Measurements from ENCODE around the gene RNF114.
A peak's percentile ranks its signal among the peaks of the same experiment; 100 is the strongest.

RNF114 gene

GRCh38 chr20:49904440-49905214 is 31.6 kb upstream of the RNF114 start:
- no peak for DNase-seq

- no peak for DNase-seq
These were observed 30.6 kb upstream of the RNF114 start for GRCh38 chr20:49905415-49906091.

- DNase-seq: no peak
These were observed 30.0 kb upstream of the RNF114 start for GRCh38 chr20:49906101-49906604.

GRCh38 chr20:49906615-49907154 is 29.5 kb upstream of the RNF114 start:
- DNase-seq: no peak

DNA sequence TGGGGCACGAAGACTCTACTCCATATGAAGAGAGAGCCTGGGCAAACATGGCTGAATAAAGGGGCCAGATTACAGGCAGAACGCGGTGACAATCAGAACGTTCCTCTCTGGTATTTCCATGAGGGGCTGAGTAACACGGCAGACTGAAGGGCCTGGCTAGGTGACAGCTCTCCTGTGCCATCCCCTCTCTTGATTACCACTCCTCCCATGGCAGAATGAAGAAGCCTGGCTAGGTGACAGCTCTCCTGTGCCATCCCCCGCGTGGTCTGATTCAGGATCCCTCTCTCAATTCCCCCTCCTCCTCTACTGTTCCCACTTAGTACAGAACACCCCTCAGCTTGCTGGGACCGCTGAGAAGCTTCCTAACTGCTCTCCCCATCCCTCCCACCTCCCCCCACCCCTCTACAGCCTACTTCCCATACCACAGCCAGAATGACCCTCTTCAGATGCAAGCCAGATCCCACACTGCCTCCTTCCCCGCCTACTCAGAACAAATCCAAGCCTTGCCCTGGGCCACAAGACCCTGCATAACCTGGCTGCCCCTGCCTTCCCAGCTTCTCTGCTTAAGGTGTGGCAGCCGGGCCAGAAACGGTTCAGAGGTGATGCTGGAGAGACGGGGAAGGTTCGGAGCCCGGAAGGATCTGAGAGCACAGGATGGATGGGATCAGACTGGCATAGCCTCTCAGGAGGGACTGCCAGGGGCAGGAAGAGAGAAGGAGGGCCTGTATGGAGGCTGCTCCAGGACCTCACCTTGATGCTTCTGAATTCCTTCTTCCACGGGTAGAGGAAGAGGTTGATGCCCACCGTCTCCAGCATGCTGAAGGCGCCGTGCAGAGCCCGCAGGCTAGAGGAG is 28.6 kb upstream of the RNF114 start:
- no peak for DNase-seq

GRCh38 chr20:49908258-49908565 is 28.0 kb upstream of the RNF114 start:
- no peak for DNase-seq

- no peak for DNase-seq
These were observed 26.5 kb upstream of the RNF114 start for GRCh38 chr20:49909499-49910339.

DNA sequence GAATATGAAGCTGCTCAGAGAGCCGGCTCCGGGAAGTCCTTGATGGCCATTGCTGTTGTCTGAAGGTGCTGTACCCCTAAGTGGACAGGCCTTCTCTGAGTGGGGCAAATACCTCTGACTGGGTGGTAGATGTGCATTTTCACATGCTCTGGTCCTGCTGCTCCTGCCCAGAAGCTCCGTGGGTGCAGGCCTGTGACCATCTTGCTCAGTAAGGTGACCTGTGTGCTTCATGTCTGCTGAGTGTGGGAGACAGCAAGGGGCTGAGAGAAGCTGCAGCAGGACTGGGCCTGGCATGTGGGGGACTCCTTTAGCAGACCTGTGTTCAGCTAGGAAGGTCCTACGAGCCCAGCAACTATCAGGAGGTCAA is 25.9 kb upstream of the RNF114 start:
- DNase-seq: no peak

DNA sequence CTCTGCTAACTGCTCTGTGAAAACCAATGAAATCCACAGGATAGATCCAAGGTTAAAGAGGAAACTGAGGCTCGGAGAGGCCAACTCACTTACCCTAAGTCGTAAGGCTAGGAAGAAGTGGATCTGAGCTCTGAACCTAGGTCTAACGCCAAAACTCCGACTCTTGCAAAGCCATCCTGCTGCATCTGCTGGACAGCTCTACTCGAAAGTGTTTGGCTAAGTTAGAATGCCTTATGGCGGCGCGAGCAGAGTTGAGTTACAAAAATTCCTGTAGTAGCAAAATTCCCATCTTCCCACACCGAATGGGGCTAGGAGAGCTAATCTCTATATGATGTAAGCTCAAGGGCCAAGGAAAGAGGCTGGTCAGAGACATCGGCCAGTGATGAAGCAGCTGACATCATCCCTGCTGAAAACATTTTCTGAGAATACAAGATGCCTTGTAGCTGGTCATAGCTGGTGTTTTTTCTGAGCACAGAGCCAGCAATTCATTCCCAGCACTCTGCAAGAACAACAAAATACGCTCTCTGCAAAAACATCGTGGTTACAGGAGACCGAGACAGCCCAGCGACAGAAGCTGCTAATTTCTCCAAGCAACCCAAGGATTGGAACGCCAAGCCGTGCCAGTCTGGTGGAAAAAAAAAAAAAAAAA is 22.7 kb upstream of the RNF114 start:
- DNase-seq: no peak

DNA sequence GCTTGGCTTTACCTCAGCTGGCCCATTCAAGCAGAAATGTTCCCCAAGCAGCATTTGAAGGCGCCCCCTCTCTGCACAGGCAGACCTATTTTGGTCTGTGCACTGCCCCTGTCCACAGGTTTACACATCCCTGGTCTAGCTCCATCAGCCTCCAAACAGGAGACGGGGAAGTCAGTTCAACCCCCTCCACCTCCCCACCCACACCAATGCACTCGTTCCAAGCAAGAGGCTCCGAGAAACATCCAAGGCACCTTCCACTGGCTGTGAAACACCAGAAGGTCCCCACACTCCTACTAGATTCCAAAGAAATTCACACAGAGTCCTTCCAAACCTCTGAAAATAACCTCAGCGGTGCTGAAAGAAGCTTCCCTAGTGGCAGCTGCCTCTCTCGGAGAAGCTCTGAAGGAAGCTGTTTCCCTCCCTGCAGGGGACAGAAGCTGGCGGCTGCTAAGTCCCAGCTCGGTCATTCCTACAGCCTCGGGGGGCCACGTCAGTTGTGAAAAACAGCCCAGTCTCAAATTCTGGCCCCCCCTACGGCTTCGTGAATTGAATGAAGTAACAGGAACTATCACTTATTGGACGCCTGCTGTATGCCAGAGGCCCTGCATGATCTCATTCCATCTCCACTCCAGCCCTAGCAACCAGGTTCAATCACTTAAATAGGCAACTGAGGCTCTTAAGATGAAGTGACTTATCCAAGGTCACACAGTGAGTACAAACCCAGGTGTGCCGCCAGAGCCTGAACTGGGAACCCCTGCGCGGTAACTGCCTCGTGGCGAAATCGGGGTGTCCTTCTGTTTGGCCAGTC is 21.7 kb upstream of the RNF114 start:
- DNase-seq: peak in 1 of 2 experiments; percentile 49

- DNase-seq: no peak
These were observed 21.1 kb upstream of the RNF114 start for GRCh38 chr20:49915118-49915379.

GRCh38 chr20:49915380-49916145 is 20.6 kb upstream of the RNF114 start, which contains the start of gene SPATA2:
Gene SPATA2, minus strand, starts transcription at chr20:49915529. Its CDS starts 7,039 bp downstream, at chr20:49908490.
- peak; percentile 93 to 95 for DNase-seq

DNA sequence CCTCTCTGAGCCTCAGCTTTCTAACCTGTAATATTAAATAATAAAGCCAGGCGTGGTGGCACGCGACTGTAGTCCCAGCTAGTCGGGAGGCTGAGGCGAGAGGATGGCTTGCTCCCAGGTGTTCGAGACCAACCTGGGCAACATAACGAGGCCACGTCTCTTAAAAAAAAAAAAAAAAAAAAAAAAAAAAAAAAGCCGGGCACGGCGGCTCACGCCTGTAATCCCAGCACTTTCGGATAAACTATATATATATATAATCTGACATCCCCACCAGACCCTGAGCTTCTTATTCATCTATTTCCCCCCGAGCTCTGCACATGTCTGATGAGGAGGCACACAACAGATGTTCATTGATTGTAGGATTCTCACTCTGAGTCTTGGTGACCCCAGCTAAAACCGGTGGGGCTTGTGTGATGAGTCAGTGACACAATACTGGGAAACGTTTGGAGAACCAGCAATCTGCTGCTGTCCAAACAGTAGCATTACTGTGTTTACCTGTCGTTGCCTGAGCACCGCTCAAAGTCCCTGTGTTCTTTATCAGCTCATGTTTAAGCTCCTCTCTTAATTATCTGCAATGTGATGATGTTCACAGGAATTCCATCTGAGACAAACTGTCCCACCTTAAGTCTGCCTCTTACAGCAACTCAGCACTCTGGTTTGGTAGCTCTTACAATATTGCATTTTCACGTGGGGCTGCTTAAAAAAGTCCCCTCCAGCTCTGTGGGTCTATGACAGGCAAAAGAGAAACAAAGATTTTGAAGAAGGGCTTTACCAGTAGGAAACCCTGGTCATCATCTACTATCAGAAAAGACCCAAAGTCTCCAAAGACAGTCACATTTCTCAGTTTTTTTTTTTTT is 19.8 kb upstream of the RNF114 start:
- peak; percentile 38 to 52 for DNase-seq

DNA sequence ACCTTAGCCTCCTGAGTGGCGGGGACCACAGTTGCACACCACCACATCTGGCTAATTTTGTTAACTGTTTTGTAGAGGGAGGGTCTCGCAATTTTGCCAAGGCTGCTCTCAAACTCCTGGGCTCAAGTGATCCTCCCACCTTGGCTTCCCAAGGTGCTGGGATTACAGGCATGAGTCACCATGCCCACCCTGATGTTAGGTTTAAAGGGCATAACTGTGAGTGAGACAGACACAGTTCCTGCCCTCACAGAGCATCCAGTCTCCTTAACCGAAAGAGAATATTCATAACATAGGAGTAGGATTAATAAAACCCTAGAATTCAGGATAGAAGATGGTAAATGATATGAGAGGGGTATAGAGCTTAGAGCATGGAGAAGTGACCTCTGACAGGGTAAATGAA is 17.8 kb upstream of the RNF114 start:
- DNase-seq: no peak

DNA sequence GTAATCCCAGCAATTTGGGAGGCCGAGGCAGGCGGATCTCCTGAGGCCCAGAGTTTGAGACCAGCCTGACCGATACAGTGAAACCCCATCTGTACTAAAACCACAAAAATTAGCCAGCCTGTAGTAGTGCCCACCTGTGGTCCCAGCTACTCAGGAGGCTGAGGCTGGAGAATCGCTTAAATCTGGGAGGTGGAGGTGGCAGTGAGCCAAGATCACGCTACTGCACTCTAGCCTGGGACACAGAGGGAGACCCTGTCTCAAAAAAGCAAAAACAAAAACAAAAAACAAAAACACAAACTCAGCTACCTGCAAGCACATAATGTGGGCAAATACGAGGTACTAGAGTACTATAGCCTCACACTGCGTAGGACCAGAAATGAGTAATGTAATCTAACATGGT is 17.2 kb upstream of the RNF114 start:
- DNase-seq: no peak

DNA sequence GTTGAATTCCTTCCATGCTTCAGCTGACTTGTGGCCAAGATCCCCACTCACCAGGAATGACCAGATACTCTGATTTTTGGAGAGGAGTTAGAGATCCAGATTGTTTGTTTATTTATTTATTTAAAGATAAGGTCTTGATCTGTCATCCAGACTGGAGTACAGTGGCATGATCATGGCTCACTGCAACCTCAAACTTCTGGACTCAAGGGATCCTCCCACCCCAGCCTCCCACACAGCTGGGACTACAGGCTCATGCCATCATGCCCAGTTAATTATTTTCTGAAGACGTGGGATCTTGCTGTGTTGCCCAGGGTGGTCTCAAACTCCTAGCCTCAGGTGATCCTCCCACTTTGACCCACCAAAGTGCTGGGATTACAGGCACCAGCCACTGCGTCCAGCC is 16.7 kb upstream of the RNF114 start:
- DNase-seq: no peak

GRCh38 chr20:49924247-49924646 is 11.9 kb upstream of the RNF114 start:
- DNase-seq: no peak

DNA sequence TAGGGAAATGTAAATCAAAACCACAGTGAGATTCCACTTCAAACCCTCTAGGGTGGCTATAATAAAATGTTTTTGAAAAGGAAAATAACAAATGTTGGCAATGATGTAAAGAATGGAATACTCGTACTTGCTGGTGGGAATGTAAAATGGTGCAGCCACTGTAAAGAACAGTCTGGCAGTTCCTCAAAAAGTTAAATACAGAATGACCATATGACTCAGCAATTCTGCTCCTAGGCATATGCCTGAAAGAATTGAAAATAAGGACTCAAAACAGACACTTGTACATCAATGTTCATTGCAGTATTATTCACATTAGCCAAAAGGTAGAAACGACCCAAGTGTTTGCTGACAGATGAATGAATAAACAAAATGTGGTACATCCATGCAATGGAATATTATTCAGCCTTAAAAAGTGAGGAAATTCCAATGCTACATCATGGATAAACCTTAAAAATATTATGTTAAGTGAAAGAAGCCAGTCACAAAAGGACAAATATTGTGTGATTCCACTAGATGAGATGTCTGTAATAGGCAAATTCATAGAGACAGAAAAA is 10.2 kb upstream of the RNF114 start:
- no peak for DNase-seq
